Skeletal muscle tissue (tissue), 4 donors: ENCODE data around the gene PSMC3. TPM values are rescaled to one million over a fixed set of nuclear protein-coding genes. Genes with fewer than 3 reads are reported as not detected.

Experiments used
- H3K27ac ChIP-seq: one replicate; pipeline ENCODE4 v1.7.0; 2013; ENCODE audit warnings: mild to moderate bottlenecking, low read depth, low read length, inconsistent platforms
- H3K27me3 ChIP-seq, 3 donors: one replicate each; pipeline ENCODE4 v1.7.0; 2013; ENCODE audit warnings: low read length in 3 of 3; ENCODE audit not compliant: control insufficient read depth in 3 of 3, insufficient read depth in 3 of 3
- H3K36me3 ChIP-seq, 3 donors: one replicate each; pipeline ENCODE4 v1.7.0; 2013; ENCODE audit warnings: low read length in 3 of 3; ENCODE audit not compliant: control insufficient read depth in 3 of 3, insufficient read depth in 3 of 3
- H3K4me1 ChIP-seq, 3 donors: one replicate each; pipeline ENCODE4 v1.7.0; 2013; ENCODE audit warnings: low read length in 3 of 3, mild to moderate bottlenecking in 3 of 3; ENCODE audit not compliant: control insufficient read depth in 3 of 3, insufficient read depth in 3 of 3
- H3K4me3 ChIP-seq, 3 donors: one replicate each; pipeline ENCODE4 v1.7.0; 2013; ENCODE audit warnings: low read length in 3 of 3
- H3K9ac ChIP-seq, 3 donors: one replicate each; pipeline ENCODE4 v1.7.0; 2013; ENCODE audit warnings: low read length in 3 of 3, mild to moderate bottlenecking in 3 of 3, moderate library complexity in 2 of 3, low read depth in 1 of 3
- H3K9me3 ChIP-seq, 3 donors: one replicate each; pipeline ENCODE4 v1.7.0; 2013; ENCODE audit warnings: low read length in 3 of 3; ENCODE audit not compliant: control insufficient read depth in 3 of 3
- total RNA-seq: library from RNA; depleted of rRNA; stranded (reverse); fragments of >200 nt; gene quantifications from one replicate; pipeline ENCODE4 v1.2.3, GENCODE V29; 2014
- donor health status: Osteomylitis.

PSMC3 gene
- total RNA-seq, 1 donor from 2014 or later, result 146 TPM

DNA sequence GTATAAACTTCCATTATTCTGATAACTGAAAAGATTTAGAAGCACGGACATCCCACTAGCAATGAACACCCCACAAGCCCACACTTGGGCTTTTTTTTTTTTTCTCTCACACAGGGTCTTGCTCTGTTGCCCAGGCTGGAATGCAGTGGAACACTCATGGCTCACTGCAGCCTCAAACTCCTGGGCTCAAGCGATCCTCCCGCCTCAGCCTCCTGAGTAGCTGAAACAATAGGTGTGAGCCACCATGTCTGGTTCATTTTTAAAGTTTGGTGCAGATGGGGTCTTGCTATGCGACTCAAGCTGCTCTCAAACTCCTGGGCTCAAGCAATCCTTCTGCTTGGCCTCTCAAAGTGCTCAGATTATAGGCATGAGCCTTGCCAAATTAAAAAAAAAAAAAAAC lies 19.6 kb upstream of the PSMC3 start:
- no peaks in the 10 kb centered on the region for H3K9me3 ChIP-seq

DNA sequence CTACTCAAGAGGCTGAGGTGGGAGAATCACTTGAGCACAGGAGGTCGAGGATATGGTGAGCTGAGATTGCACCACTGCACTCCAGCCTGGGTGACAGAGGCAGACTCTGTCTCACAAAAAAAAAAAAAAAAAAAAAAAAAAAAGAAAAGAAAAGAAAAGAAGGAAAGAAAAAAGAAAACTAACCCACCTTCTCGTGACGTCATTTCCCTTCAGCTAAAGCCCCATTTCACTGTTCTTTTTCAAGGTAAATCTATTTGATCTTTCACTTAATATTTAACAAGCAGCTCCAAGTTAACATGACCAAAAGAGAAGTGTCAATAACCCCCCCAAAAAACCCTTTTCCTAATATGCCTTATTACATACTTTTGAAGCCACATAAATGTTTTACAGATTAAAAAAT lies 17.6 kb upstream of the PSMC3 start:
- H3K36me3 ChIP-seq, result peaks cover 8 to 13% (median 12%) of the 10 kb centered on the region in 3 donors
- no peaks in the 10 kb centered on the region for H3K27me3 ChIP-seq
- peaks cover 20 to 39% (median 21%) of the 10 kb centered on the region in 3 donors for H3K4me1 ChIP-seq
- H3K9ac ChIP-seq, result peak overlapping the region in 1 of 3 donors; percentile 51
- H3K4me3 ChIP-seq, result no peak overlapping the region
- no peak overlapping the region for H3K27ac ChIP-seq
- no peaks in the 10 kb centered on the region for H3K9me3 ChIP-seq

More for the DNA sequence above, 19.6 kb upstream of the PSMC3 start:
- peaks cover 26 to 49% (median 31%) of the 10 kb centered on the region in 3 donors for H3K4me1 ChIP-seq
- H3K27ac ChIP-seq, result no peak overlapping the region
- peaks cover 8 to 13% (median 12%) of the 10 kb centered on the region in 3 donors for H3K36me3 ChIP-seq
- no peak overlapping the region for H3K4me3 ChIP-seq
- no peak overlapping the region for H3K9ac ChIP-seq
- H3K27me3 ChIP-seq, result no peaks in the 10 kb centered on the region

DNA sequence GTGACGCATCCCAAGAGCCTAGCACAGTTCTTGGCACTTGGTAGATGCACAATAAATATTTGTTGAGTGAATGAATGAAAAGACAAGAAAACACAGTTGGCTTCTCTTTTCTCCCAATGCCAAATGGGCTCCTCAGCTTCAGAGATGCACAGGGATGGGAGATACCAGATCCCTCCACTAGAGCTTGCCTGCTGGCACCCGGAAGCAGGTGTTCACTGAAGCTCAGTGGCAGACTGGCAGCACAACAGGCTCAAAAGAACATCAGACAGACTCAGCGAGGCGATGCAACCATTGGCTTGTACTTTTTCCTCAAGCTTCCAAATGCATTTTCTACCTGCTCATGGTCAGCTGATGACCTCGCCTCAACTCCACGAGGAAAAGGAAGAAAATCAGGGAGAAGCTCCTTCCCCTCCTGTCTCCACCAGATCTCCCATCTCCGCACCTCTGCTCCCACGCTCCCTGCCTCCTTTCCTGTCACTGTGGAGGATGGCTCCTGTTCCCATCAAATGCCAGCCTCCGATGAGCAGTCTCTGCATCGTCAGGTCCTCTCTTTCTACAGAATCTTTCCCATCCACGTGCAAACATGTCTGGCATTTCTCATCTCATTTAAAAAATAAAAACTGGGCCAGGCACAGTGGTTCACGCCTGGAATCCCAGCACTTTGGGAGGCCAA lies 16.9 kb upstream of the PSMC3 start:
- Histone ChIP-seq H3K27ac (no peak overlapping the region), H3K9me3 (no peaks in the 10 kb centered on the region), H3K4me1 (peaks cover 20 to 34% (median 21%) of the 10 kb centered on the region in 3 donors), H3K36me3 (peaks cover 8 to 13% (median 12%) of the 10 kb centered on the region in 3 donors), H3K9ac (peak overlapping the region in 1 of 3 donors; percentile 33), H3K4me3 (no peak overlapping the region), H3K27me3 (no peaks in the 10 kb centered on the region)

DNA sequence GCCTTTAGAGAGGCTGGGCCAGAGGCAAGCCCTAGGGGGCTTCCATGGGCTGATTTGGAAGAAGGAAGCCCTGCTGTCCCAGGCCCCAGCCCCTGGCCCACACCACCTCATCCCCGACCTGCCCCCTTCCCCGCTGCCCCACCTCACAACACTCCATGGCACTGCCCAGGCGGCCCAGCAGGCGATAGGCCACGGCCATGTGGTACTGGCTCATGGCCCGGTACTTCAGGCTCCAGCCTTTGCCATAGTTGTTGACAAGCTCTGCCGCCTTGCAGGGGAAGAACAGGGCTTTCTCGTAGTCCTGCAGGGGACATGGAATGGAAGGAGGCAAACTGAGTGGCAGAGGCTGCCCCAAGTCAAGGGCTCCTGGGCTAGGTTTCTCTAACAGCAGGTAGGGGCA lies 16.3 kb upstream of the PSMC3 start:
- Histone ChIP-seq H3K4me3 (no peak overlapping the region), H3K36me3 (peaks cover 8 to 12% (median 11%) of the 10 kb centered on the region in 3 donors), H3K4me1 (peaks cover 18 to 34% (median 21%) of the 10 kb centered on the region in 3 donors), H3K27me3 (no peaks in the 10 kb centered on the region), H3K27ac (no peak overlapping the region), H3K9ac (peak overlapping the region in 1 of 3 donors; percentile 33), H3K9me3 (no peaks in the 10 kb centered on the region)

DNA sequence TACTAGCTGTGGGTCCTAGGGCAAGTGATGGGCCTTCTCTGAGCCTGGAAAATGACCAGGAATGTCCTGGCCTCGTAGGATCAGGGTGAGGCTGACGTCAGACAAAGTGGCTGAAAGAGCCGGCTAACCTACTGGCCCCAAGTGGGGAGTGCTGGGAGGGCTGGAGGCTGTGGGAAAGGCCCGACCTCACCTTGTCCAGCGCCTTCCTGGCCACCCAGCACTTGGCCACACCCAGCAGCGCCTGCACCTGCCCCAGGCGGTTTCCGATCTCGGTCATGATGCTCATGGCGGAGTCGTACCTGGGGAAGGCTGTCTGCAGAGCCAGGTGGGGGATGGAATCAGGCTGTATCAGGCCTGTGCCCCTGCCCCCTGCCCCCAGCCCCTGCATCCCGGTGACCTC lies 15.2 kb upstream of the PSMC3 start:
- Histone ChIP-seq H3K36me3 (peaks cover 2 to 8% (median 5%) of the 10 kb centered on the region in 3 donors), H3K27me3 (no peaks in the 10 kb centered on the region), H3K27ac (no peak overlapping the region), H3K4me3 (no peak overlapping the region), H3K4me1 (peaks cover 16 to 29% (median 22%) of the 10 kb centered on the region in 3 donors), H3K9me3 (no peaks in the 10 kb centered on the region), H3K9ac (no peak overlapping the region)

DNA sequence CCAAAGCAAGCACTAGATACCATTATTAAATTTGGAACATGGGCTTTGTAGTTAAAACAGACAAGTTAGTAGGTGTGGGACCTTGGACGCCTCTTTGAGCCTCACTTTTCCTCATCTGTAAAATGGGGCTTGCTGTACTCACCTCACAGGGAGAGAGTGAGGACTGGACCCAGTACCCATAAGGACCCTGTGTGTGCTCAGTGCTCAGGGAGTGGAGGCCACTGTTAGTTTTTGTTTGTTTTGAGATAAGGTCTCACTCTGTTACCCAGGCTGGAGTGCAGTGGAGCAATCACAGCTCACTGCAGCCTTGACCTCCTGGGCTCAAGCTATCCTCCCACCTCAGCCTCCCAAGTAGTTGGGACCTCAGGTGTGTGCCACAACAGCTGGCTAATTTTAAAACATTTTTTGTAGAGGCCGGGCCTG lies 13.8 kb upstream of the PSMC3 start:
- Histone ChIP-seq H3K27ac (no peak overlapping the region), H3K4me3 (no peak overlapping the region), H3K36me3 (peaks cover 0 to 8% (median 5%) of the 10 kb centered on the region in 3 donors), H3K9ac (no peak overlapping the region), H3K4me1 (peaks cover 16 to 26% (median 22%) of the 10 kb centered on the region in 3 donors), H3K9me3 (no peaks in the 10 kb centered on the region), H3K27me3 (no peaks in the 10 kb centered on the region)

DNA sequence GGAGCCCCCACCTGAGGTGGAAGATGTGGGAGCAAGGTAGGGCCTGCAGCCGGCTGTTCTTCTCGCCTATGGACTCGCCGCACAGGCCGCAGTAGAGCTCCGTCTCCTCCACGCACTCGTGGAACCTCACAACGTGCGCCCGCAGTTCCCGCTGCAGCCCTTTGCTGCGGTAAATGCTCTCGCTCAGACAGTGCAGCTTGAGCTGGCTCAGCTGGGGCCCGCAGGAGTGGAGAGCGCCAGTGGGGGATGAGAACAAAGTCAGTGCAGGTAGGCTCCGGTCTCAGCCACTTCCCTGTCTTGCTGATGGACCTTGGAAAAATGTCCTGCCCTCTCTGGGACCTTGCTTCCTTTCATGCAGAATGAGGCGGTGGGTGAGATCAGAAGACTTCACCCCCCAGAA lies 12.5 kb upstream of the PSMC3 start:
- Histone ChIP-seq H3K27ac (no peak overlapping the region), H3K9me3 (no peaks in the 10 kb centered on the region), H3K4me1 (peaks cover 21 to 26% (median 22%) of the 10 kb centered on the region in 3 donors), H3K27me3 (no peaks in the 10 kb centered on the region), H3K4me3 (no peak overlapping the region), H3K9ac (no peak overlapping the region), H3K36me3 (peaks cover 0 to 8% (median 5%) of the 10 kb centered on the region in 3 donors)

DNA sequence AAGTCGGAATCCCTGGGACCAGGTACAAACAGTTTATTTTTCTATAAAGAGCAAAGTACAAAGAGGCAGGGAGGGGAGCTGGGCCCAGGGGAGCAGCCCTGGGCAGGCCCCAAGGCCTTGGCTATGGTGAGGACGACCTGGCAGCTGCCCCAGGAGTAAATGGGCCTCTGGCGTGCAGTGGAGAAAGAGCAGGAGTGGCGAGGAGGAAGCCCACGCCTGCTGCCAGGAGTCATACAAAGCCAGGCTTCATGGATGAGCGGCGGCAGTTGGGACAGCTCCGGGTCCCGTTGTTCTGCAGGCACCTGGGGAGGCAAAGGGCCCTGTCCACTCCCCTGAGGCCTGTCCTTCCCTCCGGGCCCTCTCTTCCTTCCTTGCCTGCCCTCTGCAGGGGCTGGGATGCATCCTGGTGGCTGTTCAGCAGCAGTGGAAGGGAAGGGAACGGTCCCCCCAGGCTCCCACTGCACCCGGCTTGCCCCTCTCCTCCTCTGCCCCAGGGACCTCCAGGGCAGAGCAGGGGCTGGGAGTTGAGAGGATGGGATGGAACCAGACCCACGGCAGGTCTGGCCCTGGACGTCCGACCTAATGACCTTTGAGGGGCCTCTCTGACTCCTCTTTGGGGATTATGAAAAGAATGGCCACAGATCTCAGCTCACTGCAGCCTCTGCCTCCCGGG lies 11.6 kb upstream of the PSMC3 start:
- Histone ChIP-seq H3K9me3 (no peaks in the 10 kb centered on the region), H3K4me1 (peaks cover 18 to 20% (median 18%) of the 10 kb centered on the region in 3 donors), H3K27ac (no peak overlapping the region), H3K4me3 (peak overlapping the region in 1 of 3 donors; percentile 13), H3K27me3 (no peaks in the 10 kb centered on the region), H3K36me3 (peaks cover 0 to 5% (median 4%) of the 10 kb centered on the region in 3 donors), H3K9ac (peak overlapping the region in 2 of 3 donors; percentile 50 to 61)

DNA sequence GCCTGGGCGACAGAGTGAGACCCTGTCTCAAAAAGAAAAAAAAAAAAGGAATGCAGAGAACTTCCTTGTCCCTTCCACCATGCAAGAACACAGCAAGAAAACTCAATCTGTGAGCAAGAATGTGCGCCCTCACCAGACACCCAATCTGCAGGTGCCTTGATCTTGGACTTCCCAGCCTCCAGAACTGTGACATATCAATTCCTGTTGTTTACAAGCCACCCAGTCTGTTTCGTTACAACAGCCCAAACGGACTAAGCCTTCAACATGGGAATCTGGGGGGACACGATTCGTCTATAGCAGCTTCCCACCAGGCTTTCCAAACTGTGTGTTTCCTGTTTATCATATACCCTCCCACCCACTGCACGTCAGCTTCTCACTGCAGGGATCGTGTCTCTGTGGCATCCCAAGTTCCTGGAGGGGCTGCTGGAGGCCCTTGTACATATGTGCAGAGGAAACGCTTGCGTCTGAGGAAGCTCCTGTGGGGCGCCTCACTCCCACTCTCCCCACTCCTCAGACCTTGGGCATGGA lies 11.0 kb upstream of the PSMC3 start:
- H3K4me1 ChIP-seq, result peaks cover 12 to 15% (median 14%) of the 10 kb centered on the region in 3 donors
- peaks cover 0 to 5% (median 4%) of the 10 kb centered on the region in 3 donors for H3K36me3 ChIP-seq
- no peaks in the 10 kb centered on the region for H3K9me3 ChIP-seq
- no peak overlapping the region for H3K27ac ChIP-seq
- no peaks in the 10 kb centered on the region for H3K27me3 ChIP-seq
- peak overlapping the region in 2 of 3 donors; percentile 50 to 61 for H3K9ac ChIP-seq
- H3K4me3 ChIP-seq, result no peak overlapping the region

DNA sequence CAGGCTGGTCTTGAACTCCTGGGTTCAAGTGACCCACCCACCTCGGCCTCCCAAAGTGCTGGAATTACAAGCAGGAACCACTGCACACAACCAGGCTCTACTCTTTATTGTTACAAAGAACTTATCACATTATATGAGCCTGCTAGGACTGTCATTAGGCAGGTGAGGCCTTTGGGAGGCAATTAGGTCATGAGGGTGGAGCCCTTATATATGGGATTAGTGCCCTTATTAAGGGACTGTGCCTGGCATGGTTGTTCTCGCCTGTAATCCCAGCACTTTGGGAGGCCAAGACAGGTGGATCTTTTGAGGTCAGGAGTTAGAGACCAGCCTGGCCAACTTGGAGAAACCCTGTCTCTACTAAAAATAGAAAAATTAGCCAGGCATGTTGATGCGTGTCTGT lies 10.5 kb upstream of the PSMC3 start:
- Histone ChIP-seq H3K4me1 (peaks cover 11 to 18% (median 16%) of the 10 kb centered on the region in 3 donors), H3K27me3 (no peaks in the 10 kb centered on the region), H3K27ac (no peak overlapping the region), H3K9me3 (no peaks in the 10 kb centered on the region), H3K36me3 (peaks cover 0 to 4% (median 4%) of the 10 kb centered on the region in 3 donors), H3K9ac (no peak overlapping the region), H3K4me3 (no peak overlapping the region)
